DMS53 treated with DMSO at 0.1 percent for 48 hours (cell line): ENCODE results near the gene SCMH1.
"Not testable (repeated sequence)": the region's sequence is repeated elsewhere in the genome, so short reads cannot be mapped to it uniquely, and the experiment has no call there.

Source experiments
- DNase-seq: peaks from one replicate; lab custom pipeline; 2025; ENCODE audit not compliant: unreplicated experiment; lab: John Stamatoyannopoulos, UW

Gene SCMH1

GRCh38 chr1:41158147-41158875, 83.8 kb downstream of the SCMH1 start:
- no peak for DNase-seq

- DNase-seq = no peak
Observed at GRCh38 chr1:41155105-41155504, 87.0 kb downstream of the SCMH1 start.

GRCh38 chr1:41153750-41154274, 88.3 kb downstream of the SCMH1 start:
- DNase-seq = no peak

- DNase-seq = no peak
Observed at GRCh38 chr1:41152622-41153044, 89.5 kb downstream of the SCMH1 start.

- DNase-seq = no peak
Observed at GRCh38 chr1:41151846-41152245, 90.3 kb downstream of the SCMH1 start.

GRCh38 chr1:41149570-41149969, 92.5 kb downstream of the SCMH1 start:
- DNase-seq = no peak

- DNase-seq = no peak
Observed at GRCh38 chr1:41144285-41144684, 97.8 kb downstream of the SCMH1 start.

GRCh38 chr1:41138549-41138948, 103.6 kb downstream of the SCMH1 start:
- DNase-seq = no peak

GRCh38 chr1:41135196-41135947, 106.7 kb downstream of the SCMH1 start:
- no peak for DNase-seq

GRCh38 chr1:41134325-41134724, 107.8 kb downstream of the SCMH1 start:
- DNase-seq = not testable (repeated sequence)

- DNase-seq = peak; percentile 2
Observed at GRCh38 chr1:41122851-41123518, 119.1 kb downstream of the SCMH1 start.

GRCh38 chr1:41122148-41122547, 120.0 kb downstream of the SCMH1 start:
- DNase-seq = no peak

GRCh38 chr1:41118645-41119044, 123.5 kb downstream of the SCMH1 start:
- DNase-seq = no peak

- DNase-seq = not testable (repeated sequence)
Observed at GRCh38 chr1:41117241-41117640, 124.9 kb downstream of the SCMH1 start.

GRCh38 chr1:41110736-41111135, 131.4 kb downstream of the SCMH1 start:
- DNase-seq = no peak

GRCh38 chr1:41110286-41110685, 131.8 kb downstream of the SCMH1 start:
- no peak for DNase-seq

- no peak for DNase-seq
Observed at GRCh38 chr1:41109310-41110197, 132.6 kb downstream of the SCMH1 start.

GRCh38 chr1:41108696-41109275, 133.3 kb downstream of the SCMH1 start:
- DNase-seq = no peak

- no peak for DNase-seq
Observed at GRCh38 chr1:41103766-41104165, 138.3 kb downstream of the SCMH1 start.

GRCh38 chr1:41102653-41103052, 139.5 kb downstream of the SCMH1 start:
- DNase-seq = no peak
